HG03354 (cell line): Measurements from ENCODE around the gene ARSD.

Source experiments
- ATAC-seq: cut with Tn5 transposase; IDR thresholded peaks from one replicate; pipeline ENCODE4 v1.9.1; 2021; ENCODE audit warnings: mild to moderate bottlenecking; ENCODE audit not compliant: unreplicated experiment, poor library complexity, severe bottlenecking

Gene ARSD

DNA sequence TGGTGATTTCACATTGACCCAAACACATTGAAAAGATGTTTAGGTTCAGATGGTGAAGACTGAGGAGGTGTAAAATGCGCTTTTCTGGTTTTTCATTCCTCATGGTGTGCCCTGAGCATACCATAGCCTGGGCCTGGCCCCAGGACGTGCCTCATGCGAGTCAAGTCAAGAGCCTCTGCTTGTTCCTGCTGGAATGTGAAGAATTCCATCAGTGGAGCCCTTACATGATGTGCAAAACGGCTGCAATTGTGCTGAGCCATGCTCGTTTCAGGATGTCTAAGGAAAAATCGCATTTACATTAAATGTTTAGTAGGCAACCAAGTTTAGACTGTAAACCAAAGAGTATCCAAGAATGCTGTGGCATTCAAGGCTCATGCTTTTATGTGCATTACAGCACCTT is 65.5 kb downstream of the ARSD start:
- no peak for ATAC-seq

DNA sequence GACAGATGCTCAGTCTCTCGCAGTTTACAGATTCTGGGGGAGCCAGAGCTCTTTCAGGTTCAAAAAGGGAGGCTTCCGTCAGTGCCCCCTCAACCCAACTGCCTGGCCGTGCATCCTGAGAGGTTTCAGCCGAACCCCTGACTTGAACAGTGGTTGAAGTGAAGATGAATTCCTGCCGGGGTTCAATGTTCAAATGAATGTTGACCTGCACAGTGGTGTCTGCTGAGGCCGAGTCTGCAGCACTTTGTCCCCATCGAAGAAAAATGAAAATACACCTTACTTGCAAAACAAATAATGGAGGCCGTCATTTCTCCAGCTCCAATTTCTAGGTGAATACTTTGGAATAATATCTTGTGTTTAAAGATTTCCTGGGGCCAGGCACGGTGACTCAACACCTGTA is 66.7 kb downstream of the ARSD start:
- no peak for ATAC-seq

DNA sequence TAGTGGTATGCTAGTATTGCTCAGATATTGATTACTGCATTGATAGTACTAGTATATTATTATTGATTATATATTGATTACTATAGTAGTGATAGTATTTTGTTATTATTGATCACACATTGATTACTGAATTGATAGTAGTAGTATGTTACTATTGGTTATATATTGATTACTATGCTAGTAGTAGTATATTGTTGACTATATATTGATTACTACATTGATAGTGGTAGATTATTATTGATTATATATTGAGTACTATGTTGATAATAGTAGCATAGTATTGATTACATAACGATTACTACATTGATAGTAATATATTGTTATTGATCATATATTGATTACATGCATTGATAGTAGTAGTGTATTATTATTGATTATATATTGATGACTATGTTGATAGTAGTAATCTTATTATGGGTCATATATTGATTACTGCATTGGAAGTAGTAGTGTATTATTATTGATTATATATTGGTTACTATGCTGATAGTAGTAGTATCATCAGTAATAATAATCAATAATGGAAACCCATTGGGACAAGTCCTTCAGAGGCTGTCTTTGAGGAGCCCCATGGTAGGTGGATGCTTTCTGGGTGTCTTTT is 69.8 kb downstream of the ARSD start:
- no peak for ATAC-seq

DNA sequence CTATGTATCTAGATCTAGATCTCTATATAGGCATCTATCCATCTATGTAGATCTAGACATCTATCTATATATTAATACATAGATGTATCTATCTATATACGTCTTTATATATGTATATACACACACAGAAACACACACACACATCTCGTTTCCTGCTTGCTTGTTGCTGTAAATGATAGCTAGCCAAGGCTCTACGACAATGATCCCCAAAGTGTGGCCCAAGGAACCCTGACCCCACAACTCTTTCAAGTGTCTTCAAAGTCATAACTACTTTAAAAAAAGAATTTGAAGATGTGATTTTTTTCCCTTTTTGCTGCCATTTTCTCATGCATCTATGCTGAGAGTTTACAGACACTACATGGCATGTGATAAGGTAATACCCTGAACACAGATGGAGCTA is 71.6 kb downstream of the ARSD start:
- ATAC-seq: no peak

DNA sequence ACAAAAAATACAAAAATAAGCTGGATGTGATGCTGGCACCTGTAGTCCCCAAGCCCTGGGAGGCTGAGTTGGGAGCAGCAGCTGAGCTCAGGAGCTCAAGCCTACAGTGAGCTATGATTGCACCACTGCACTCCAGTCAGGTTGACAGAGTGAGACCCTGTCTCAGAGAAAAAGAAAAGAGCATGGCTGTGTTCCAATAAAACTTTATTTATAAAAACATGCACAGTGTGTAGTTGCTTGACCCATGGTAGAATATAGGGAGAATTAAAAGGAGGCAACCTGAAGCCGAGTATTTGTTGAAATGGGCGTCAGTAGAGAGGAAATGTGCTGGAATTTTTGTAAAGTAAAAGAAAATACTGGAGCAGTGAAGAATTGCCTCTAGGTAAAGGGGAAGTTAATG is 73.4 kb downstream of the ARSD start:
- no peak for ATAC-seq

DNA sequence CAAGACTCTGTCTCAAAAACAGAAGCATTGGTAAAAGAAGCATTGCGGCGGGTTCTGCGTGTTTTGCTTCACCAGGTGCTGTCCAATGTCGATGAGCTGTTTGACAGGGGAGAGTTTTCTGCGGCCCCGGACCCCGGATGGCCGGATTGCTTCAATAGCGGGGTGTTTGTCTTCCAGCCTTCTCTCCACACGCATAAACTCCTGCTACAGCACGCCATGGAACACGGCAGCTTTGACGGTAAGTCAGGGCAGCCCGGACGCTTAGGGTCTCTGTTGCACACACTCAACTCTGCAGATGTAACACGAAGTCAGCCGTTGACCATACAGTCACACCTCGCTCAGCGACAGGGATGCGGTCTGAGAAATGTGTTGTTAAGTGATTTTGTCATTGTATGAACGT is 74.2 kb downstream of the ARSD start:
- ATAC-seq: no peak
